ENCODE measurements around the gene MACROD2.
A peak's percentile ranks its signal among the peaks of the same experiment; 100 is the strongest.

The MACROD2 gene

GRCh38 chr20:14142964-14143627 is 147.8 kb downstream of the MACROD2 start (continued):
- TF ChIP-seq ZNF433 (tag by site-specific recombination; IDR thresholded peaks at IDR 0.05; ENCODE audit: low read depth): no peak
- TF ChIP-seq MEIS1 (CRISPR knock-in tag; IDR thresholded peaks at IDR 0.05; ENCODE audit: borderline replicate concordance): no peak
- no peak for TF ChIP-seq ZBTB20 (tag by site-specific recombination; IDR thresholded peaks at IDR 0.05)
- TF ChIP-seq ZNF366 (tag by site-specific recombination; conservative IDR thresholded peaks at IDR 0.05): no peak
- peak; percentile 65 for TF ChIP-seq TCF7L2 (IDR thresholded peaks at IDR 0.05; ENCODE audit: borderline replicate concordance, low read depth, low read length)

DNA sequence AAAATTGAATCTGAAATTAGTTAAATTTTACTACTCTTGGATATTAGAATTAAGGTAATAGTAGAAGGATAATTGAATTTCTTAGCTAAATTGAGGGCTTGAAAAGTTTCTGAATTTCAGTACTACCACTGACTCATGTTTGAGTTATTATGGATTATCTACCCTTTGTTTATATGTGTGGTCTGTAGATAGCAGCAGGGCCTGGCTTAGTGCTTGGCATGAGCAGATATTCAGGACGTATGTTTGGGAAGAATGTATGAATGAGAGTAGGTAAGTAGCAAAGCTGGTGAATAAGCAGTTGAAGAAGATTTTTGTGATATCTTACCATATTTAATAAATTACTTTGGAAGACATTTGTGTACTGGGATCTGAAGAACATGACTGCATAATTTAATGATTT is 152.7 kb downstream of the MACROD2 start:
- POLR2A ChIA-PET: no interaction called here
- Histone ChIP-seq H3K9me3 (ENCODE audit: control insufficient read depth, insufficient read depth, low read depth, low read length) (no peaks in the 10 kb centered on the region), H3K27ac (ENCODE audit: extremely low read depth, low read depth, low read length) (no peak overlapping the region), H3K4me1 (ENCODE audit: control insufficient read depth, insufficient read depth, low read length) (peaks cover 2% of the 10 kb centered on the region; the same call in 1 of the 2 replicates), H3K36me3 (ENCODE audit: control insufficient read depth in 2 of 2, insufficient read depth in 1 of 2, low read length in 2 of 2) (no peaks in the 10 kb centered on the region), H3K4me3 (ENCODE audit: low read depth, low read length) (no peak overlapping the region)
- TF ChIP-seq, protein P1, sequence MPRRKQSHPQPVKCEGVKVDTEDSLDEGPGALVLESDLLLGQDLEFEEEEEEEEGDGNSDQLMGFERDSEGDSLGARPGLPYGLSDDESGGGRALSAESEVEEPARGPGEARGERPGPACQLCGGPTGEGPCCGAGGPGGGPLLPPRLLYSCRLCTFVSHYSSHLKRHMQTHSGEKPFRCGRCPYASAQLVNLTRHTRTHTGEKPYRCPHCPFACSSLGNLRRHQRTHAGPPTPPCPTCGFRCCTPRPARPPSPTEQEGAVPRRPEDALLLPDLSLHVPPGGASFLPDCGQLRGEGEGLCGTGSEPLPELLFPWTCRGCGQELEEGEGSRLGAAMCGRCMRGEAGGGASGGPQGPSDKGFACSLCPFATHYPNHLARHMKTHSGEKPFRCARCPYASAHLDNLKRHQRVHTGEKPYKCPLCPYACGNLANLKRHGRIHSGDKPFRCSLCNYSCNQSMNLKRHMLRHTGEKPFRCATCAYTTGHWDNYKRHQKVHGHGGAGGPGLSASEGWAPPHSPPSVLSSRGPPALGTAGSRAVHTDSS (tag by site-specific recombination; IDR thresholded peaks at IDR 0.05): no peak
- TF ChIP-seq ZNF785 (tag by site-specific recombination; IDR thresholded peaks at IDR 0.05): no peak
- CTCF ChIA-PET: interaction anchor here (0.6 to 1.1 kb wide), 2 partner anchors 9 to 71 kb away, joined by 3 read pairs; no protein-coding TSS in a partner anchor

GRCh38 chr20:14155361-14155760 is 160.0 kb downstream of the MACROD2 start:
- CTCF ChIA-PET: no interaction called here
- Histone ChIP-seq H3K4me1 (ENCODE audit: control insufficient read depth, insufficient read depth, low read length) (no peaks in the 10 kb centered on the region), H3K36me3 (ENCODE audit: control insufficient read depth in 2 of 2, insufficient read depth in 1 of 2, low read length in 2 of 2) (no peaks in the 10 kb centered on the region), H3K27ac (ENCODE audit: extremely low read depth, low read depth, low read length) (no peak overlapping the region), H3K4me3 (ENCODE audit: low read depth, low read length) (no peak overlapping the region), H3K9me3 (ENCODE audit: control insufficient read depth, insufficient read depth, low read depth, low read length) (no peaks in the 10 kb centered on the region)
- POLR2A ChIA-PET: no interaction called here
- TF ChIP-seq ZBTB21 (tag by site-specific recombination; IDR thresholded peaks at IDR 0.05) (no peak), ZNF548 (tag by site-specific recombination; IDR thresholded peaks at IDR 0.05) (no peak), ZNF174 (tag by site-specific recombination; IDR thresholded peaks at IDR 0.05) (no peak), OSR2 (tag by site-specific recombination; IDR thresholded peaks at IDR 0.05) (no peak), ZNF302 (tag by site-specific recombination; IDR thresholded peaks at IDR 0.05; ENCODE audit: low read depth) (no peak), ZNF660 (tag by site-specific recombination; IDR thresholded peaks at IDR 0.05) (no peak), AEBP2 (tag by site-specific recombination; IDR thresholded peaks at IDR 0.05; ENCODE audit: borderline replicate concordance) (no peak), ZBTB26 (tag by site-specific recombination; optimal IDR thresholded peaks at IDR 0.05) (no peak), ZBTB44 (tag by site-specific recombination; IDR thresholded peaks at IDR 0.05) (no peak), KLF8 (tag by site-specific recombination; IDR thresholded peaks at IDR 0.05) (no peak), ZNF214 (tag by site-specific recombination; IDR thresholded peaks at IDR 0.05; ENCODE audit: borderline replicate concordance) (no peak)
- TF ChIP-seq, protein P2, sequence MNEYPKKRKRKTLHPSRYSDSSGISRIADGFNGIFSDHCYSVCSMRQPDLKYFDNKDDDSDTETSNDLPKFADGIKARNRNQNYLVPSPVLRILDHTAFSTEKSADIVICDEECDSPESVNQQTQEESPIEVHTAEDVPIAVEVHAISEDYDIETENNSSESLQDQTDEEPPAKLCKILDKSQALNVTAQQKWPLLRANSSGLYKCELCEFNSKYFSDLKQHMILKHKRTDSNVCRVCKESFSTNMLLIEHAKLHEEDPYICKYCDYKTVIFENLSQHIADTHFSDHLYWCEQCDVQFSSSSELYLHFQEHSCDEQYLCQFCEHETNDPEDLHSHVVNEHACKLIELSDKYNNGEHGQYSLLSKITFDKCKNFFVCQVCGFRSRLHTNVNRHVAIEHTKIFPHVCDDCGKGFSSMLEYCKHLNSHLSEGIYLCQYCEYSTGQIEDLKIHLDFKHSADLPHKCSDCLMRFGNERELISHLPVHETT (tag by site-specific recombination; IDR thresholded peaks at IDR 0.05): no peak
- TF ChIP-seq, protein P3, sequence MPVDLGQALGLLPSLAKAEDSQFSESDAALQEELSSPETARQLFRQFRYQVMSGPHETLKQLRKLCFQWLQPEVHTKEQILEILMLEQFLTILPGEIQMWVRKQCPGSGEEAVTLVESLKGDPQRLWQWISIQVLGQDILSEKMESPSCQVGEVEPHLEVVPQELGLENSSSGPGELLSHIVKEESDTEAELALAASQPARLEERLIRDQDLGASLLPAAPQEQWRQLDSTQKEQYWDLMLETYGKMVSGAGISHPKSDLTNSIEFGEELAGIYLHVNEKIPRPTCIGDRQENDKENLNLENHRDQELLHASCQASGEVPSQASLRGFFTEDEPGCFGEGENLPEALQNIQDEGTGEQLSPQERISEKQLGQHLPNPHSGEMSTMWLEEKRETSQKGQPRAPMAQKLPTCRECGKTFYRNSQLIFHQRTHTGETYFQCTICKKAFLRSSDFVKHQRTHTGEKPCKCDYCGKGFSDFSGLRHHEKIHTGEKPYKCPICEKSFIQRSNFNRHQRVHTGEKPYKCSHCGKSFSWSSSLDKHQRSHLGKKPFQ (tag by site-specific recombination; IDR thresholded peaks at IDR 0.05): no peak
